ENCODE data around the gene SIPA1.

The SIPA1 gene

DNA sequence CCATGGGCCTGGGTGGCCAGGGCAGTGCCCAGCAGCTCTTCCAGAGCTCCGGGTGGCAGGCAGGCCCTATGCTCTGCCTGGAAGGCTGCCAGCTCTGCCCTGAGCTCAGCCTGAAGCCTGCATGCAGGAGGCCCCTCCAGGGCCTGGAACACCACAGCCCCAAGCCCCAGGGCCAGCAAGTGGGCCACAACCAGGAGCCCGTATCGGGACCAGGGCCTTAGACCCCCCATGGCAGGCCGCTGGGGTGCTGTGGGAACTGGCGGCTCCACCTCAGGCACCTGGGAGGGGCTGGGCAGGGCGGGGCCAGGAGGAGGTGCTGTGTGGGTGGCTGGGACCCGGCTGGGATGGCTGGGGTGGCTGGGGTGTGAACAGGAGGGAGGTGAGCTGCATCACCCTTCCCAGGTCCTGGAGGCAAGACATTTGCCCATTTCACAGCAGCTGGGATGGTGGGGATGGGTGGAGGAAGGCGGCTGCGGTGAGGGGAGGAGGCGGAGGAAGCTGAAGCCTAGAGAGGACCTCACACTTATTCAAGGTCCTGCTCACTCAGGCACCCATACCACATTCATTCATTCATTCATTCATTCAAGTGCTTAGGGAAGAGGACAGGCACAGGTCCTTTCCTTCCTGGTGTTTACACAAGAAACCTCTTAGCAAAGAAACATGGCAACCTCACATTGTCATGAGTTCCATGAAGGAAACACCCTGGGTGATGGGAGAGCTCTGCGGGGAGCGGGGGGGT, 42.2 kb upstream of the SIPA1 start, which contains the start of gene KCNK7:
KCNK7 (minus strand) TSS at position 258 of the 739 bp plus-strand sequence; CDS start at position 230, 28 bp downstream.
- Histone ChIP-seq H3K4me1 (ENCODE audit: control insufficient read depth, insufficient read depth, low read length) (peaks cover 20% of the 10 kb centered on the region), H3K27me3 (ENCODE audit: control insufficient read depth, insufficient read depth, low read length) (peaks cover 34% of the 10 kb centered on the region), H3K4me3 (ENCODE audit: low read depth, low read length) (no peak within 1 kb of the TSS), H3K9ac (ENCODE audit: low read length) (no peak within 1 kb of the TSS), H3K27ac (ENCODE audit: low read depth, low read length) (no peak within 1 kb of the TSS), H3K9me3 (ENCODE audit: control insufficient read depth, insufficient read depth, low read depth, low read length) (no peaks in the 10 kb centered on the region), H3K36me3 (ENCODE audit: control insufficient read depth, insufficient read depth, low read length) (peaks cover 19% of the 10 kb centered on the region)

DNA sequence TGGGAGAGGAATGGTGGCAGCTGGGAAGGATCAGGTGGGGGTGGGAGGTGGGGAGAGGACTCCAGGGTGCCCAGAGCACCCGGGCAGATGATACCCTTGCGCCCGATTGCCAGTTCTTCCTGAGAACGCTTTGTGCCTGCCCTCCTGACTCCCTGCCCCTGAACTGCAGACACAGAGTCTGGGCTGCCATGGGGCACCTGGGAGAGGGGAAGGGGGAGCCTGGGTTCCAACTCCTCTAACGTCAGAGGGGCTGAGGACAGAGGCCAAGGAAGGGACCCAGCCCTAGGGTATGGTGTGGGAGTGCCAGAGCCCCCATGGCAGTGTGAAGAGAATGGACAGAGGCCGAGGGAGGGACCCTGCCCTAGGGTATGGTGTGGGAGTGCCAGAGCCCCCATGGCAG, 41.4 kb upstream of the SIPA1 start:
- H3K9ac ChIP-seq (ENCODE audit: low read length) = no peak overlapping the region
- peaks cover 19% of the 10 kb centered on the region for H3K36me3 ChIP-seq (ENCODE audit: control insufficient read depth, insufficient read depth, low read length)
- no peak overlapping the region for H3K27ac ChIP-seq (ENCODE audit: low read depth, low read length)
- peaks cover 16% of the 10 kb centered on the region for H3K4me1 ChIP-seq (ENCODE audit: control insufficient read depth, insufficient read depth, low read length)
- H3K4me3 ChIP-seq (ENCODE audit: low read depth, low read length) = no peak overlapping the region
- H3K27me3 ChIP-seq (ENCODE audit: control insufficient read depth, insufficient read depth, low read length) = peaks cover 26% of the 10 kb centered on the region
- H3K9me3 ChIP-seq (ENCODE audit: control insufficient read depth, insufficient read depth, low read depth, low read length) = no peaks in the 10 kb centered on the region

DNA sequence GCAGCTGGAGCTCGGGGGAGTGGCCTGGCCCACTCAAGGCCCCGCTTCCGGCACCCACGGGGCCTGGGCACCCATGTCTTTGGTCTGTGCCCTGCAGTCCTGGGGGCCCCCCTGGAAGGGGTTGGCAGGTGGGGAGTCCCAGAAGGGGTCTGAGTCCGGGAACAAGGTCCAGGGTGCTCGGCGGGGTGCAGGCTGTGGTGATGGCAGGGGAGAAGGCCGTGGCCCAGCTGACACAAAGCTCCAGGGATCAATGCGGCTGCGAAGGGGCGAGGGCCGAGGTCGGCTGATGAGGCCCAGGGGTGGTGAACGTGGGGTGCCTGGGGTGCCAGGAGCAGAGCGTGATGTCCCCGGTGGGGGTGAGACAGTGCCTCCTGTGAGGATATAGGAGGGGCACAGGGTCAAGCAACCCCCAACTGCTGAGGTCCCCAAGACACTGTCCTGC, 39.6 kb upstream of the SIPA1 start:
- H3K36me3 ChIP-seq (ENCODE audit: control insufficient read depth, insufficient read depth, low read length) = peaks cover 24% of the 10 kb centered on the region
- peaks cover 11% of the 10 kb centered on the region for H3K27me3 ChIP-seq (ENCODE audit: control insufficient read depth, insufficient read depth, low read length)
- H3K9me3 ChIP-seq (ENCODE audit: control insufficient read depth, insufficient read depth, low read depth, low read length) = no peaks in the 10 kb centered on the region
- H3K4me1 ChIP-seq (ENCODE audit: control insufficient read depth, insufficient read depth, low read length) = peaks cover 8% of the 10 kb centered on the region
- no peak overlapping the region for H3K4me3 ChIP-seq (ENCODE audit: low read depth, low read length)
- no peak overlapping the region for H3K9ac ChIP-seq (ENCODE audit: low read length)
- H3K27ac ChIP-seq (ENCODE audit: low read depth, low read length) = no peak overlapping the region

DNA sequence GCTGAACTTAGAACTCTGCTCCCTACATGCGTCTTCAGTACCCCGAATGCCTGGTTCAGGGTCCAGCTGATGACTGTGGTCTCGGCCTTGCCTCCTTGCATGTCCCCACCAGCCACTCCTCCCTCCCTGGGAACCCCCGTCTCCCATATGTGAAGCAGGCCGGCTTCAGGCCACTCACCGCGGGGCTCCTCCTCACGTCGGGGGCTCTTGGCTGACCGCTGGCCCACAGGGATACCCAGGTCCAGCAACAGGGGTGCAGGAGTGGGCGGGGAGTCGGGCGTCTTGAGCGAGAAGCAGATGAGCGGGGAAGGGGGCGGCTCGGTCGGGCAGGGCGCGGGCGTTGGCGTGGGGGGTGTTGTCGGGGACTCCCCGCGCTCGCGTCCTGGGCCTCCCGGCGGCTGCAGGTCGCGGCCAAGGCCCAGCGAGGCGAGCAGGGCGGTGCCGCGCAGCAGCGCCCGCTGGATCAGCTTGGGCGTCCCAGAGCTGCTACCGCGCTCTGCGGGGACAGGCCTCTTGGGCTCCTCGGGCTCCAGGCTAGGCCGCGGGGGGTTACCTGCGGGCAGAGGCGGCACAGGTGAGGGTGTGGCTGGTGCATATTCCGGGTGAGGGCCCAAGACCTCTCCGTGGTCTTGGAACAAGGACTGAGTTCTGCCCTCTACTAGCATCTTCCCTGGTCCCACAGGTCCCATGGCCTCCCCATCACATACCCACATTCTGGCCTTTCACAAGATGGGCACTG, 38.5 kb upstream of the SIPA1 start:
- H3K9me3 ChIP-seq (ENCODE audit: control insufficient read depth, insufficient read depth, low read depth, low read length) = no peaks in the 10 kb centered on the region
- peaks cover 33% of the 10 kb centered on the region for H3K36me3 ChIP-seq (ENCODE audit: control insufficient read depth, insufficient read depth, low read length)
- H3K27ac ChIP-seq (ENCODE audit: low read depth, low read length) = no peak overlapping the region
- no peak overlapping the region for H3K9ac ChIP-seq (ENCODE audit: low read length)
- no peaks in the 10 kb centered on the region for H3K27me3 ChIP-seq (ENCODE audit: control insufficient read depth, insufficient read depth, low read length)
- H3K4me1 ChIP-seq (ENCODE audit: control insufficient read depth, insufficient read depth, low read length) = no peaks in the 10 kb centered on the region
- H3K4me3 ChIP-seq (ENCODE audit: low read depth, low read length) = no peak overlapping the region

DNA sequence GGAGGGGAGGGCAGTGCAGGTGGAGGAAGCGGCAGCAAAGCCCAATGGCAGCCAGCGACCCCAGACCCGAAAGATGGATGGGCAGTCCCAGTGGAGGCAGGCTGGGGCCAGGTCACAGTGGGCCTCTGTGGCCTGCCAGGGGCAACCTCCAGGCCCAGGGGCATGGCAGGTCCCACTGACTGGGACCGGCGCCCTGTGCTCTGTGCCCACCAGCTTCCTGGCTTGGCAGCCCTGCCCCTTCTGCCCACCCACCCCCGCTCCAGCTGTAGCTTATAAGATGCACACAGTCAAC, 38.0 kb upstream of the SIPA1 start:
- Histone ChIP-seq H3K4me3 (ENCODE audit: low read depth, low read length) (no peak overlapping the region), H3K27me3 (ENCODE audit: control insufficient read depth, insufficient read depth, low read length) (no peaks in the 10 kb centered on the region), H3K36me3 (ENCODE audit: control insufficient read depth, insufficient read depth, low read length) (peaks cover 38% of the 10 kb centered on the region)

DNA sequence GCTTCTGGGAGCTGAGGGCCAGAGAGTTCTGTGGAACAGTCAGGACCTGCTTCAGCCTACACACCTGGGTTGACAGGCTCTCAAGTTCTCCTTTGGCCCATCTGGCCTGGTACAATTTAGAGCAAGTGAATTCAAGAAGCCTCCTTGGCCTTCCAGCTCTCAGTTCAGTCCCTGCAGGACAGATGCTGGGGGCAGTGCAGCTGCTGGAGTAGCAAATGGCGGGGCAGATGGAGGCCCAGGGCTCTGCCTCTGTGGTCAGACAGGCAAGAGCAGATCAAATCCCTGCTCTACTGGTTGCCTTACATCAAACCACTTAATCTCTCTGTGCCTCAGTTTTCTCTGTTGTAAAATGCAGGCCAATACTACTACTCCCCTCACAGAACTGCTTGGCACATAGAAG, 33.6 kb upstream of the SIPA1 start:
- no peaks in the 10 kb centered on the region for H3K9me3 ChIP-seq (ENCODE audit: control insufficient read depth, insufficient read depth, low read depth, low read length)
- H3K4me3 ChIP-seq (ENCODE audit: low read depth, low read length) = no peak overlapping the region
- H3K27ac ChIP-seq (ENCODE audit: low read depth, low read length) = no peak overlapping the region
- H3K27me3 ChIP-seq (ENCODE audit: control insufficient read depth, insufficient read depth, low read length) = no peaks in the 10 kb centered on the region
- peaks cover 15% of the 10 kb centered on the region for H3K4me1 ChIP-seq (ENCODE audit: control insufficient read depth, insufficient read depth, low read length)
- peaks cover 31% of the 10 kb centered on the region for H3K36me3 ChIP-seq (ENCODE audit: control insufficient read depth, insufficient read depth, low read length)
- H3K9ac ChIP-seq (ENCODE audit: low read length) = no peak overlapping the region

More for the DNA sequence above, 38.0 kb upstream of the SIPA1 start:
- H3K4me1 ChIP-seq (ENCODE audit: control insufficient read depth, insufficient read depth, low read length) = no peaks in the 10 kb centered on the region
- no peak overlapping the region for H3K9ac ChIP-seq (ENCODE audit: low read length)
- H3K27ac ChIP-seq (ENCODE audit: low read depth, low read length) = no peak overlapping the region
- no peaks in the 10 kb centered on the region for H3K9me3 ChIP-seq (ENCODE audit: control insufficient read depth, insufficient read depth, low read depth, low read length)

DNA sequence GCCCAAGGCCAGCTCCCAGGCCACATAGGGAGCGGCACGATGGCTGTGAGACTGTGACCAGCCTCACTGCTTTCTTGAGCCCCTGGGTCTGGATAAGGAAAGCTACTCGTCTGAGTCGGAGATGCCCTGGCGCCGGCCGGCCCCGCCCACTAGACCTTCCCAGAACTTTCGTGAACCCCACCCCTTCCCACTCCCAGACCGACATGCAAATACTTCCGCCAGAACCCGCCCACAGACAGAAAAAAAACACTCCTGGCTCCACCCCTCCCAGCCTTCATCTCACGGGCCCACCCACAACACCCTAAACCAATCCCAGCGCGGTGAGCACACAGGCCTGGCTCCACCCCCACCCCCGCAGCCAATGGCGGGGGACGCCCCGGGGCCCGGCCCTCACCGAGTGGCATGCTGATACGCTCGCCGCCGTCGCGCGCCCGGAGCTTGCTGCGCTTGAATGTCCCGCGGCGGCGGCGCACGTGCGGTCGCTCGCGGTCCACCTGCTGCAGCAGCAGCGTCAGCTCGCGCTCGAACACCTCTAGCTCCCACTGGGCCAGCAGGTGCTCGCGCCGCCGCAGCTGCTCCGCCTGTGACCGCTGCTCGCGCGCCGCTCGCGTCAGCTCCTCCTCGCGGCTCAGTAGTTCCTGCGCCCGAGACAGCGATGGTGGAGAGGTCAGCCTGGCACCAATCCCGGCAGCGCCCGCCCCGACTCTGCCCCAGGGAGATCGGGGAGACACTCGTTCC, 30.9 kb upstream of the SIPA1 start:
- Histone ChIP-seq H3K36me3 (ENCODE audit: control insufficient read depth, insufficient read depth, low read length) (peaks cover 32% of the 10 kb centered on the region), H3K9me3 (ENCODE audit: control insufficient read depth, insufficient read depth, low read depth, low read length) (no peaks in the 10 kb centered on the region), H3K9ac (ENCODE audit: low read length) (no peak overlapping the region), H3K4me3 (ENCODE audit: low read depth, low read length) (peak overlapping the region; percentile 57), H3K4me1 (ENCODE audit: control insufficient read depth, insufficient read depth, low read length) (peaks cover 22% of the 10 kb centered on the region), H3K27ac (ENCODE audit: low read depth, low read length) (no peak overlapping the region; the same call in 1 of the 2 replicates), H3K27me3 (ENCODE audit: control insufficient read depth, insufficient read depth, low read length) (no peaks in the 10 kb centered on the region)

DNA sequence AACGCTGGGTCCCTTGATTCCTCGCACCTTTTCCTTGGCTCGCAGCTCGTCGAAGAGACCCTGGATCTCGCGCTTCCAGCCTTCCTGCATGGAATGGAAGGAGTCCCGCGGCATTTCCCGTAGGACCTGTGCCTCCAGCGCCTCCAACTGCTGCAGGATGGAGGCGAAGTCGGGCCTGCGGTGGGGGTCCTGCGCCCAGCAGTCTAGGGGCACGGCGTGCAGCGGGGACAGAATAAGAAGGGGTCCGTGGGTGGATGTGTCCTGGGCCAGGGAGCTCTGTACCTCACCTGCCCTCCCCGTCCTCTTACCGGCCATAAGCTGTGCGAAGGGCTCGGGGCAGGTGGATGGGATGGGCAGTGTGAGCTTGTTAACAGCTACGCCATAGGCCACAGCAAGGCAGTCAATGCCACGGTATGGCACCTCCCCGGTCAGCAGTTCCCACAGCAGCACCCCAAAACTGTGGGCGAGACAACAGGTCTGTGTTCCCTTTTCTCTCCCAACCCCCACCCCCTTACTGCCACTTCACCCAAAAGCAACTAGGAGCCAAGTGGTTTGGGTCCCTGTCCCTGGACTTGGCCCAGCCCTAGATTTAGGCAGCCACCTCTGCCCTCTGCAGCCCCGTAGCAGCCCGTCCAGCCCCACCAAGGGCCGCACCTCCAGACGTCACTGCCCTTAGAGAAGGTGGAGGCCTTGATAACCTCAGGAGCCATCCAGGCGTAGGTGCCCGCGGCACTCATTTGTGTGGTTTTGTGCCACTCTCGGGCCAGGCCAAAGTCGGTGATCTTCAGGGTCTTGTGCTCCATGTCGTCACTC, 30.1 kb upstream of the SIPA1 start:
- Histone ChIP-seq H3K27me3 (ENCODE audit: control insufficient read depth, insufficient read depth, low read length) (no peaks in the 10 kb centered on the region), H3K9me3 (ENCODE audit: control insufficient read depth, insufficient read depth, low read depth, low read length) (no peaks in the 10 kb centered on the region), H3K27ac (ENCODE audit: low read depth, low read length) (no peak overlapping the region), H3K4me1 (ENCODE audit: control insufficient read depth, insufficient read depth, low read length) (peaks cover 30% of the 10 kb centered on the region), H3K4me3 (ENCODE audit: low read depth, low read length) (peak overlapping the region; percentile 57), H3K9ac (ENCODE audit: low read length) (no peak overlapping the region), H3K36me3 (ENCODE audit: control insufficient read depth, insufficient read depth, low read length) (peaks cover 32% of the 10 kb centered on the region)

DNA sequence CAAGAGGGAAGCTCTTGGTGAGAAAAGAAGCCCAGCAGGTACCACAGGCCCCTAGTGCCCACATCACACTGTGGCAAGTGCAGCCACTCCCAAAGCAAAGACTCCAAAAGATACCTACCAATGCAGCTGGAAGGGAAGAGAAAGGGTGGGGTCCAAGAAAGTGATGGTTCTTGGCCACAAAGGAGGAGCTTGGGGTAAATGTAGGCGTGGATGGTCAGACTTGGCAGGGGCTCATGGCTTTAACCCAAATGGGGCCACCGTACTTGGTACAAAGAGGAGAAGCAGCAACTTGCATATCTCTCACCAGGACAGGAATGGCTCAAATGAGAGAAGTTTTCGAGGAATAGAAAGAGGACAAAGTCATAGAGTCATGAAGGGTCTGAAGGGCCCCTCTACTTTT, 28.7 kb upstream of the SIPA1 start:
- no peaks in the 10 kb centered on the region for H3K27me3 ChIP-seq (ENCODE audit: control insufficient read depth, insufficient read depth, low read length)
- peaks cover 36% of the 10 kb centered on the region for H3K4me1 ChIP-seq (ENCODE audit: control insufficient read depth, insufficient read depth, low read length)
- no peak overlapping the region for H3K4me3 ChIP-seq (ENCODE audit: low read depth, low read length)
- H3K36me3 ChIP-seq (ENCODE audit: control insufficient read depth, insufficient read depth, low read length) = peaks cover 20% of the 10 kb centered on the region
- no peak overlapping the region for H3K9ac ChIP-seq (ENCODE audit: low read length)
- no peaks in the 10 kb centered on the region for H3K9me3 ChIP-seq (ENCODE audit: control insufficient read depth, insufficient read depth, low read depth, low read length)
- H3K27ac ChIP-seq (ENCODE audit: low read depth, low read length) = no peak overlapping the region

DNA sequence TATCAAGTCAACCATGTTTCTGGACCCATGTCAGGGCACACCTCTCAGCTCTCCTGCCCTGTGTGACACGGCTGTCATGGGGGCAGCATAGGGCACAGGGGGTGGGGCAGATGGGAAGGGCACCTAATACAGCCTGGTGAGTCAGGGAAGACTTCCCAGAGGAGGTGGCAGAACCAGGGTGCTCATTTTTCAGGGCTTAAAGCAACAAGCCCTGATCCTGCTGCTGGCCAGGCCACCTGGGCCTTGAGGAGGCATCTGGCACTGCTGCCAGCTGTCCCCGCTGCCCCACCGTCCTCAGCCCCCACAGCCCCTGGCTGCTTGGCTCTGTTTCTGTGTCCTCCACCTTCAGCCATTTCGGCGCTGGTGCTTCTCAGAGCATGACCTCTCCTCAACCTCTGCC, 28.2 kb upstream of the SIPA1 start:
- no peak overlapping the region for H3K4me3 ChIP-seq (ENCODE audit: low read depth, low read length)
- peaks cover 36% of the 10 kb centered on the region for H3K4me1 ChIP-seq (ENCODE audit: control insufficient read depth, insufficient read depth, low read length)
- no peaks in the 10 kb centered on the region for H3K9me3 ChIP-seq (ENCODE audit: control insufficient read depth, insufficient read depth, low read depth, low read length)
- H3K27ac ChIP-seq (ENCODE audit: low read depth, low read length) = no peak overlapping the region
- H3K36me3 ChIP-seq (ENCODE audit: control insufficient read depth, insufficient read depth, low read length) = peaks cover 15% of the 10 kb centered on the region
- H3K9ac ChIP-seq (ENCODE audit: low read length) = no peak overlapping the region
- H3K27me3 ChIP-seq (ENCODE audit: control insufficient read depth, insufficient read depth, low read length) = no peaks in the 10 kb centered on the region

Measured in HUES6 (cell line).